Caco-2 (cell line): ENCODE data around the gene FAM180A. TPM values are rescaled to one million over a fixed set of nuclear protein-coding genes. Genes with fewer than 3 reads are reported as not detected.

Experiments used
- BruUV-seq: library from RNA; stranded (reverse); fragments of 400-500 nt; replicated peaks from 2 replicates; lab custom pipeline; 2021; lab: Mats Ljungman, UMichigan
- CTCF ChIA-PET: fragments of 300-600 bp; sonication (Branson Sonifier 250); formaldehyde crosslinking; loops from one replicate; lab custom pipeline; 2022; ENCODE audit warnings: antibody characterized with exemption; lab: Charles Lee
- POLR2A ChIA-PET: fragments of 300-600 bp; sonication (Branson Sonifier 250); formaldehyde crosslinking; loops from one replicate; lab custom pipeline; 2022; ENCODE audit warnings: antibody characterized with exemption; lab: Charles Lee
- DNase-seq, 2 experiments: peaks; one replicate each; pipeline versions ENCODE4 v3.0.0 to v3.0.0-alpha.2; 2020 to 2022
- H3K27me3 ChIP-seq: replicated peaks from 2 replicates; pipeline ENCODE4 v1.6.0; 2011; ENCODE audit warnings: low read length; ENCODE audit not compliant: control insufficient read depth, insufficient read depth
- H3K36me3 ChIP-seq: 2 replicates; pipeline ENCODE4 v1.5.1; 2011; ENCODE audit warnings: low read length; ENCODE audit not compliant: control insufficient read depth, insufficient read depth
- H3K4me1 ChIP-seq: fragments of 250-450 bp; sonication (Bioruptor Pico); 2 replicates; pipeline ENCODE4 v1.5.1; 2020; ENCODE audit warnings: mild to moderate bottlenecking
- H3K4me3 ChIP-seq: 2 replicates; pipeline ENCODE4 v1.5.1; 2011; ENCODE audit warnings: low read depth, mild to moderate bottlenecking, control low read depth, low read length
- H3K9me3 ChIP-seq: fragments of 250-450 bp; sonication (Bioruptor Pico); 2 replicates; pipeline ENCODE4 v1.5.1; 2020; ENCODE audit warnings: mild to moderate bottlenecking, moderate library complexity
- H3K27ac Mint-ChIP-seq: one replicate; pipeline ENCODE4 v1.8.0; 2022; ENCODE audit warnings: mixed read lengths; ENCODE audit not compliant: unreplicated experiment
- H3K27me3 Mint-ChIP-seq: one replicate; pipeline ENCODE4 v1.8.0; 2022; ENCODE audit warnings: mixed read lengths; ENCODE audit not compliant: insufficient read depth, unreplicated experiment
- H3K36me3 Mint-ChIP-seq: one replicate; pipeline ENCODE4 v1.8.0; 2022; ENCODE audit warnings: mild to moderate bottlenecking, mixed read lengths; ENCODE audit not compliant: insufficient read depth, unreplicated experiment
- H3K4me1 Mint-ChIP-seq: one replicate; pipeline ENCODE4 v1.8.0; 2022; ENCODE audit warnings: low read depth, mixed read lengths; ENCODE audit not compliant: unreplicated experiment
- H3K4me3 Mint-ChIP-seq: one replicate; pipeline ENCODE4 v1.8.0; 2022; ENCODE audit warnings: mild to moderate bottlenecking, moderate library complexity, mixed read lengths; ENCODE audit not compliant: unreplicated experiment
- H3K9me3 Mint-ChIP-seq: one replicate; pipeline ENCODE4 v1.8.0; 2022; ENCODE audit warnings: mixed read lengths; ENCODE audit not compliant: unreplicated experiment
- intact Hi-C: fragments of 100-400 bp; cut with micrococcal nuclease; formaldehyde crosslinking; loops from one replicate; pipeline ENCODE4 v1.10.0; 2022; ENCODE audit not compliant: unreplicated experiment
- total RNA-seq: library from RNA; stranded (reverse); gene quantifications from 2 replicates; pipeline ENCODE4 v1.2.3, GENCODE V29; 2022
- TF ChIP-seq, protein P1 (sequence below), 2 experiments: fragments of 200-600 bp in 1 of 2; IDR thresholded peaks; 1 replicate in 1 of 2; 2 replicates in 1 of 2; pipeline versions ENCODE4 v1.5.1 to v1.8.0; 2011 to 2022; ENCODE audit warnings: antibody characterized with exemption in 1 of 2, control low read depth in 1 of 2, inconsistent platforms in 1 of 2, low read depth in 1 of 2, low read length in 1 of 2, mild to moderate bottlenecking in 1 of 2, moderate library complexity in 1 of 2; ENCODE audit not compliant: insufficient read depth in 1 of 2, severe bottlenecking in 1 of 2, unreplicated experiment in 1 of 2

The FAM180A gene
- total RNA-seq, 1 experiment from 2014 or later: not detected

DNA sequence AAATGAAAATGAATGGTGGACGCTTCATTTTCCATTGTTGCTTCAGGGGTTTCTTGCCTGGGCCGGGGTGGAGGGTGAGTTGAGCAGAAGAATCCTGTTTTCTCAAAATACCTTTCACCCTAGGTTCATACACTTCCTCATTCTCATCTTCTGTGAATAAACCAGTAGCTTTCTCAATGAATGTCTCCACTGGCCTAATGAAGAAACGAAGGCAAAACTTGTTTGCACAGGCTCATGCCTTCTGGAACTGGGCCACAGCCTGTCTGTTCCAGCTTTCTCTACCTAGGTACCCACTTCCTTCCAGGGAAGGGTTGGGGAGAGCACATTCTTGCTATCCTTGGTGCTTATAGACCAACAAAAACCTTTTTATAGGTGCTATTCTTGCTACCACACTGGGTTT is 65.0 kb downstream of the FAM180A start:
- BruUV-seq: no TSS peak
- TF ChIP-seq, protein P1, sequence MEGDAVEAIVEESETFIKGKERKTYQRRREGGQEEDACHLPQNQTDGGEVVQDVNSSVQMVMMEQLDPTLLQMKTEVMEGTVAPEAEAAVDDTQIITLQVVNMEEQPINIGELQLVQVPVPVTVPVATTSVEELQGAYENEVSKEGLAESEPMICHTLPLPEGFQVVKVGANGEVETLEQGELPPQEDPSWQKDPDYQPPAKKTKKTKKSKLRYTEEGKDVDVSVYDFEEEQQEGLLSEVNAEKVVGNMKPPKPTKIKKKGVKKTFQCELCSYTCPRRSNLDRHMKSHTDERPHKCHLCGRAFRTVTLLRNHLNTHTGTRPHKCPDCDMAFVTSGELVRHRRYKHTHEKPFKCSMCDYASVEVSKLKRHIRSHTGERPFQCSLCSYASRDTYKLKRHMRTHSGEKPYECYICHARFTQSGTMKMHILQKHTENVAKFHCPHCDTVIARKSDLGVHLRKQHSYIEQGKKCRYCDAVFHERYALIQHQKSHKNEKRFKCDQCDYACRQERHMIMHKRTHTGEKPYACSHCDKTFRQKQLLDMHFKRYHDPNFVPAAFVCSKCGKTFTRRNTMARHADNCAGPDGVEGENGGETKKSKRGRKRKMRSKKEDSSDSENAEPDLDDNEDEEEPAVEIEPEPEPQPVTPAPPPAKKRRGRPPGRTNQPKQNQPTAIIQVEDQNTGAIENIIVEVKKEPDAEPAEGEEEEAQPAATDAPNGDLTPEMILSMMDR (IDR thresholded peaks at IDR 0.05; ENCODE audit: insufficient read depth in 1 of 2, low read depth in 1 of 2, low read length in 1 of 2, severe bottlenecking in 1 of 2, unreplicated experiment in 1 of 2): no peak
- Mint-ChIP-seq H3K27ac (no peak overlapping the region), H3K36me3 (no peaks in the 10 kb centered on the region), H3K9me3 (no peaks in the 10 kb centered on the region), H3K27me3 (no peaks in the 10 kb centered on the region), H3K4me3 (no peak overlapping the region), H3K4me1 (no peaks in the 10 kb centered on the region)
- no peak overlapping the region for H3K4me3 ChIP-seq
- POLR2A ChIA-PET: no interaction called here
- intact Hi-C loops: no loop called here
- DNase-seq: no peak
- H3K27me3 ChIP-seq: no peaks in the 10 kb centered on the region
- no peaks in the 10 kb centered on the region for H3K36me3 ChIP-seq
- CTCF ChIA-PET: no interaction called here
- H3K9me3 ChIP-seq: no peaks in the 10 kb centered on the region
- no peaks in the 10 kb centered on the region for H3K4me1 ChIP-seq

DNA sequence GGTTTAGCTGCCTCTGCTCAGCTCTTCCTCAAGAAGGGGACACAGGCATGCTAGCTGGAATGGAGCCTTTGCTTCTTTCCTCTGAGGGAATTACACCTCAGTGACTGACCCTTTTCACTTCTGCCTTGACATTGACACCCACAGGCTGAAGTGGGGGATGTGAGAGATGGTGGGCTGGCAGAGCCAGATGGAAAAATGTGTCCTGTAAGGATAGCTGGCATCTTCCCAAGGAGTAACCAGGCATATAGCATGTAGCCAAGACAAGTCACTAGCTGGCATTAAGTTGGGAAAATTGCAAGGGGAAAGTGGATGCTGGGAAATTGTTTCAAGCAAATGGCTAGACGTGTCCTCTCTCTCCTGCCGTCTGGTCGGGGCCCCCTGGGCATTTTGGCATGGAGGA is 66.4 kb downstream of the FAM180A start:
- ChIA-PET POLR2A (no interaction called here), CTCF (interaction anchor here (1.5 kb wide), 1 partner anchor 9 kb away, joined by 5 read pairs; no protein-coding TSS in a partner anchor)
- H3K27ac Mint-ChIP-seq: no peak overlapping the region

DNA sequence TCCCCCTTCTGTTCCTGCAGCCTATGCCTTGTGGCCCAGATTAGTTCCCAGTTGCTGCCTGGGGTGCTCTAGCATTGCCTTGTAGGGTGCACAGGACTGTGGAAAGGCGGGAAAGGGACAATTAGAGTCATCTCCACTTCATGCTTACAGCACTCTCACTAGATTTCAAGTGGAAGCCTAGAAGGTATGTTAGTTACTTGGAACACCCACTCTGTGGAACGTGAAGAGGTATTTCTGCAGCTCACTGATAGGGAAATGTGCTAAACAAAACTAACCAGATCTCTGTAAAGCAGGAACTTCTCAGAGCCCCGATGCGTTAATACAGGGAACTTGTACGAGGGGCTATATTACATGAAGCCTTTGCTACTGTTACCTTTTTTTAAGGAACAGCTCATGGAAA is 66.9 kb downstream of the FAM180A start:
- Mint-ChIP-seq H3K4me3 (no peak overlapping the region), H3K9me3 (no peaks in the 10 kb centered on the region), H3K4me1 (no peaks in the 10 kb centered on the region), H3K27me3 (no peaks in the 10 kb centered on the region), H3K27ac (no peak overlapping the region), H3K36me3 (no peaks in the 10 kb centered on the region)
- ChIA-PET CTCF (interaction anchor here (1.5 kb wide), 1 partner anchor 8 kb away, joined by 5 read pairs; no protein-coding TSS in a partner anchor), POLR2A (no interaction called here)
- intact Hi-C loops: no loop called here
- BruUV-seq: no TSS peak
- H3K36me3 ChIP-seq: no peaks in the 10 kb centered on the region
- DNase-seq: no peak
- TF ChIP-seq, protein P1 (IDR thresholded peaks at IDR 0.05; ENCODE audit: insufficient read depth in 1 of 2, low read depth in 1 of 2, low read length in 1 of 2, severe bottlenecking in 1 of 2, unreplicated experiment in 1 of 2): no peak
- H3K4me1 ChIP-seq: no peaks in the 10 kb centered on the region
- H3K27me3 ChIP-seq: no peaks in the 10 kb centered on the region
- no peaks in the 10 kb centered on the region for H3K9me3 ChIP-seq
- H3K4me3 ChIP-seq: no peak overlapping the region

More for the DNA sequence above, 66.4 kb downstream of the FAM180A start:
- Mint-ChIP-seq H3K9me3 (no peaks in the 10 kb centered on the region), H3K27me3 (no peaks in the 10 kb centered on the region), H3K4me3 (no peak overlapping the region), H3K36me3 (no peaks in the 10 kb centered on the region), H3K4me1 (no peaks in the 10 kb centered on the region)
- intact Hi-C loops: no loop called here
- no peak for DNase-seq
- no TSS peak for BruUV-seq
- Histone ChIP-seq H3K27me3 (no peaks in the 10 kb centered on the region), H3K4me3 (no peak overlapping the region), H3K4me1 (no peaks in the 10 kb centered on the region), H3K9me3 (no peaks in the 10 kb centered on the region), H3K36me3 (no peaks in the 10 kb centered on the region)
- TF ChIP-seq, protein P1 (IDR thresholded peaks at IDR 0.05; ENCODE audit: insufficient read depth in 1 of 2, low read depth in 1 of 2, low read length in 1 of 2, severe bottlenecking in 1 of 2, unreplicated experiment in 1 of 2): no peak

Other genes with a start within 250 kb of the FAM180A start
- 22.0 and 22.6 TPM in 2 replicates for gene CNOT4, start 238.7 kb downstream of the FAM180A start, total RNA-seq
- gene NUP205, start 190.9 kb downstream of the FAM180A start, total RNA-seq: 114 and 115 TPM in 2 replicates
- 19.6 and 21.5 TPM in 2 replicates for gene STMP1, start 86.3 kb downstream of the FAM180A start, total RNA-seq
- not detected in 2 replicates for gene SLC13A4, start 20.6 kb downstream of the FAM180A start, total RNA-seq
- 136 and 138 TPM in 2 replicates for gene MTPN, start 228.5 kb upstream of the FAM180A start, total RNA-seq